Stimulated activated CD8-positive, alpha-beta memory T cell treated with anti-CD3 and anti-CD28 coated beads, Interleukin-12 subunit alpha, Interleukin-12 subunit beta, amount 100 ng/mL, for 24 hours (primary cell): ENCODE results near the gene E2F3.

Experiments
- DNase-seq: peaks from one replicate; pipeline ENCODE4 v3.0.0-alpha.2; 2020; ENCODE audit errors: extremely low read depth

The E2F3 gene

DNA sequence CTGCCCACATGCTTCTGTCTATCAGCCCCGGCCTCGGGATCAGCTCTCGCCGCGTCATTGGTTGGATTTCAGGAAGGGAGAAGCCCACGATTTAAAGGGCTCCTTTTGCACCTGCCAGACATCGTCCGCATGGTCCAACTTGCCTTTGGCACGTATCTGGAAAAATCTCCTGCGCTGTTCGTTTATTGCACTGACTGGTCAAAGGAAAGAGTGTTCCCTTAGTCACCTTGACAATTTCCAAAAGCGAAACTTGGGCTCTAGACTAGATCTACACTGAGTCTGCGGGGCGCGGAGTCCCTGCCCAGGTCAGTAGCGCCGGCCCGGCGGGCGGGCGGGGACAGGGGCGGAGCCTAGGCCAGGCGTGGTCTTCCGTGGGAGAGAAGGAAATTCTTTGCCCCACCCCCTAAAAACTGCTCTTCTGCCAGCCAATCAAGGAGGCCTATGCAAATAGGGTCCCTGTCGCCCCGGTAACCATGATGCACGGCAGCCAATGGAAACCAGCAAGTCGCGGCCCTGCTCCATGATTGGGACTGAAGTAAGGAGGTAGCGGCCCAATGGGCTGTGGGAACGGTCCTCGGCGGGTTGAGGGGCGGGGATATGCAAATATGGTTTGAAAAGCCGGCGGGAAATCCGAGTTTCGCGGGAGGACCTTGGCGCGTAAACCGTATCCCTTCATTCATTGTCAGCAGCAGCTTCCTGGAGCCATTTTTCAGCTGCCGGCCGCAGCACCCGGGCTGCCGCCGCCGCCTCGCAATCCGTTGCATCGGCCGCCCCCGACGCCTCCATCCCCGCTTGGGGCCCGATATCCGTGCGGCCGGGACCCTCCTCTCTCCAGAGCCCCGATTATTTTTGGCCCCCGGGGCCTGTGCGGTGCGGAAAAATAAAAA is at the start of gene E2F3:
Gene E2F3, plus strand, starts transcription at position 675 of the 887 bp plus-strand sequence. CDS start 354 bp downstream, outside the sequence.
- peak; percentile 97 for DNase-seq

DNA sequence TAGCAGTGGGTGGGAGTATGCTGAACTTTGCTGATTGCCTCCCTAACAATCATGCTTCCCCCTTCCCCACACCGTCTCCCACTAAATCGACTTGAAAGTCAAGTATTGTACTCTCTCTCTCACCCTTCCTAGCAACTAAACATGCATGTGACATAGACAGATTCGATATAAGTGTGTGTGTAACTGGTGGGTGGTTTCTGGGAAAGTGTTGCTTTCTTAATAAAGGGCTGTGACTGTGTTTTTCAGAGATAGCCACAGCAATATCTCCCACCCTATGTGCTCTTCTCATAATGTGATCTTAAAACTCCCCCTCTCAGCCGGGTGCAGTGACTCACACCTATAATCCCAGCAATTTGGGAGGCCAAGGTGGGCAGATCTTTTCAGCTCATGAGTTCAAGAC is 49.3 kb upstream of the E2F3 start:
- DNase-seq: no peak

DNA sequence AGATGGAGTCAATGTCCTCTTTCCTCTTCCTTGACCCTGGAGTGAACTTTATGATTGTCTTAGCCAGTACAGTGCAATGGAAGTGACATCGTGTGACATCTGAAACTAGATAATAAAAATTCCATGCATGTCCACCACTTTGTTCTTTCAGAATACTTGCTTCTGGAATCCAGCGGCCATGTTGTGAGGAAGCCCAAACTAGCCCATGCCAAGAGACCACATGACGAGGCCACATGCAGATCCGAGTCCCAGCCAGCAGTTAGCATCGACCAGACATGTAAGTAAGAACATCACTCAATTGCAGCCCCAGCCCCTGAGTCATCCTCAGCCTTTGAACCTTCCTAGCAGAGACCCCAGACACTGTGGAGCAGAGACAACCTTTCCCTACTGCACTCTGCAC is 48.5 kb upstream of the E2F3 start:
- no peak for DNase-seq

GRCh38 chr6:20354366-20354765 is 47.3 kb upstream of the E2F3 start:
- no peak for DNase-seq

DNA sequence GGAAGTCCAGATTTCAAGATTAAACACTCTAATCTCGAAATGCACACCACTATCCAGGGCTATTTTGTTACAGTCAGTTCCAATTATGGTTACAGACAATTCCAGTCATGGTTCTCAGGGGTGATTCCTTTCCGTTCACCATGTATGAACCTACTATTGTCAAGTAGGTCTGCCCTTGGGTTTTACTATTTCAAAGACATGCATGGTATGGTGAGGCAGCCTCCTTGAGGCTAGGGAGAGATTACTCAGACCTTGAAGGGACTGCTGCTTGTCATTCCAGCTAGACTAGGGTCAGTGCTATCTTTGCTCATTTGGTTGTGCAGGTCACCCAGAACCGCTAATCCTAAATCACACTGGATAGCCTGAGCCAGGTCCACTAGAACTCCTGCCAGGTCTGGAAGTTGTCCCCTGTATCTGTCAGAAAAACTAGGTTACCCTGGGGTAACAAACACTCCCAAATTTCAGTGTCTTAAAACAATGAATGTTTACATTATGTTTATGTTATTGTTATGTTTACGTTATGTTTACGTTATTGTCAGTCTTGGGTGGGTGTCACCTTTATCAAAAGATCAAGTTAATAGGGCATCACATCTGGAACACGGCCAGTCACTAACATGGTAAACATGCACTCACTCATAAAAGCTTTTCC is 41.1 kb upstream of the E2F3 start:
- no peak for DNase-seq

GRCh38 chr6:20362623-20363022 is 39.1 kb upstream of the E2F3 start:
- no peak for DNase-seq

- DNase-seq: no peak
Observed at GRCh38 chr6:20364327-20364726, 37.4 kb upstream of the E2F3 start.

GRCh38 chr6:20365456-20365855 is 36.2 kb upstream of the E2F3 start:
- DNase-seq: no peak

DNA sequence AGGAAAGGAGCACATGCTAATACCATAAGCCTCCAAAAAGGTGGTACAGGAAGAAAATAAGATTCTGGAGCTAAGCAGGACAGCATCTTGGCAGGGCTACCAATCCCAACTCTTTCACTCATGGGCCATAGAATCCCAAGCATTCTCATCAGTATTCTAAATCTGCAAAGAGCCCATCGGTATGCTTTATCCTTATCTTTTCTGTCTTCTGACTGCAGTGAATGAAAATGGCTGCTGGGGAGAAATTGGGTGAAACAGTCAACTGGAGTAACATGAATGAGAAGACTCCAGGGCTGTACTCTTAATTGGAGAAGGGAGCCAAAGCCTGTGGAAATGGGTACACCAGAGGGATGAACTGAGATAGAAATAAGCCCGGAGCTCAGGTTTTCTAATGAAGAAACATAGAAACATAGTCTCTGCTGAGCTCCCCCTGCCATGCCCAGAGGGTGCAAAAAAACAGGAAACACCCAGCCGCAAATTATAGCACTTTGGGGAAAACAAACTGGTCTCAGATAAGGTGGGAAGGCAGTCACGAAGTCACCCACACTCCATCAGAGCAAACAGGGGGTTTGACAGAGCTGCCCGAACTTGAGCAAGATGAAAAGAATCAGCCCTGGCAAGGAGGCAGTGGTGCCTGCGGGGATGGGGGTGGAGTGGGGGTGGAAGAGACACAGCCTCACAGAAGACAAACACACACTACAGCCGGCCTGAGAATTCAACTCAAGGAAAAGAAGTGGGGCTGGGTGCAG is 35.4 kb upstream of the E2F3 start:
- no peak for DNase-seq

- DNase-seq: no peak
Observed at GRCh38 chr6:20367743-20368485, 33.8 kb upstream of the E2F3 start.

- DNase-seq: no peak
Observed at GRCh38 chr6:20370393-20370792, 31.3 kb upstream of the E2F3 start.

- DNase-seq: no peak
Observed at GRCh38 chr6:20370801-20371200, 30.9 kb upstream of the E2F3 start.

- no peak for DNase-seq
Observed at GRCh38 chr6:20375436-20375835, 26.2 kb upstream of the E2F3 start.

GRCh38 chr6:20377623-20378265 is 23.9 kb upstream of the E2F3 start:
- DNase-seq: no peak

DNA sequence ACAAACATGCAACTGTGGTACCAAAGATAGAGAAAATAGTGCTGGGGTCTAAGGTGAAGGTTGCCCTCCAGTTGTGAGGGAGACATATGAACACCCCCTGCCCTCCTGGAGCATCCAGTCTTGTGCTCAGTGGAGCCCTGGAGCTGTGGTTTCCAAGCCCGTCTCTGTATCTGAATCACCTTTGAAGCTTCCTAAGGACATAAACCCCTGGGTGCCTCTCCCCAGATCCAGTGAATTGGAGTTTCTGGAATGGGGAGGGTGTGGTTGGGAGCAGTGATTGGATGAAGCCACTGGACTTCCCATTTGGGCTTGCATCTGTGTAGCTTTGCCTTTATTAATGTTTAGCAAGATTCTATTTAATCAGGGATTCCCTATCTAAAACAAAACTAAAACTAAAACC is 22.4 kb upstream of the E2F3 start:
- DNase-seq: no peak

DNA sequence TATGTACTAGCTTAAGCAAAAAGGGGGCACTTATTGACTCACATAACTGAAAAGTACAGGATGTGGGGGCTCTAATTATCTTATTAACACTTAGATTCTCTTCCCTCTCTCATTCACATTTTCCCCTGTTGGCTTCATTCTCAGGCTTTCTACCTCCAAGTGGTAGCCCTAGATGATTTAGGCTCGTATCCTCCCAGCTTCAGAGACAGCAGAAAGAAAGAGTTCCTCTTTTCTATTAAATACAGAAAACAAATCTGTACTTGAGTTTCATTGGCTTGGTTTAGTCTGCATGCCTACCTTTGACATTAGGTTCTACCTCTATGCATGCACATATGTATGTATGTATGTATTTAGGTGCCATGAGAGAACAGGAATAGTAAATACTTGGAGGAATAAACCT is 15.5 kb upstream of the E2F3 start:
- no peak for DNase-seq

GRCh38 chr6:20389066-20389465 is 12.6 kb upstream of the E2F3 start:
- no peak for DNase-seq

DNA sequence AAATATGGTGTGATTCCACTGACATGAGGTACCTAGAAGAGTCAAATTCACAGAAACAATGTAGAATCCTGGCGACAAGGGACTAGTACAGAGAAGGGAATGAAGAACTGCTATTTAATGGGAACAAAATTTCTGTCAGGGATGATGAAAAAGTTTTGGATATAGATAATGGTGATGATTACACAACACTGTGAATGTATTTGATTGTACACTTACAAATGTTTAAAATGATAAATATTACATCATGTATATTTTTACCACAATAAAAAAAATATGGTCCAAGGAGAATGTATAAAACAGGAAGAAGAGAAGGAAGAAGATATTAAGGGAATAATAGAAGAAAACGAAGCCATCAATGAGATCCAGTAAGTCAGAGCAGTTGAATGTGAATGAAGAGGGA is 8.4 kb upstream of the E2F3 start:
- DNase-seq: no peak

- DNase-seq: no peak
Observed at GRCh38 chr6:20399518-20399917, 2.2 kb upstream of the E2F3 start.

DNA sequence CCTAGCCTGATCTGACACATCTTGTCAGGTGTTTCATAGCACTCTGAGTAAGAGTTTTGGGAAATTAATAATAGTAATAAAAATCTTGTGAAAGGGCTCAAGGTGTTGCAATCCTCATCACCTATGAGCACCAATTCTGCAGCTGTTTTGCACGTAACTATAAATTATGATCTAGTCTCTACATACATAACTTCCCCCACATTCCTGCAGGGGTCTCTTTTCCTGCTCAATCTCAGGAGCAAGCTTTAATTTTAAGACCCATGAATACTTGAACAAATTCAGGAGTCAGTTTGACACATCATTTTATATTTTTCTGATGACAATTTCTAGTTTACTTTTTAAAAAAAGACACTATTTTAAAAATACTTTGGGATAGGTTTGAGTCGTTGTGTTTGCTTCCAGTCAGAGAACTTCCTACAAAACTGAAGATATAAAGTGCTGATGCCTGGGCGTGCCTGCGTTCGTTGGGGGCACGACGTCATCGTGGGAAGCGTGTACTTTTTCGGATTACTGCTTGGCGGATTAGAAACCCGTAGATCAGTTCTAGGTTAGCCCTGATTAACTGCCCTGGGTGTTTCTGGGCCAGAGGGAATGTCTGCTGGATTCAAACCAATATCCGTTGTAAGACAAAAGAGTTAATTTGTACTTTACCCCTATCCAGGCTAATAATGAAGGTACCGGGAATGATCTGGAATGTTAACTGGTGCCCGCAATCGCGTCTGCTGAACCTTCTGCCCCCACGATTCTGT is 1.0 kb upstream of the E2F3 start:
- DNase-seq: no peak

DNA sequence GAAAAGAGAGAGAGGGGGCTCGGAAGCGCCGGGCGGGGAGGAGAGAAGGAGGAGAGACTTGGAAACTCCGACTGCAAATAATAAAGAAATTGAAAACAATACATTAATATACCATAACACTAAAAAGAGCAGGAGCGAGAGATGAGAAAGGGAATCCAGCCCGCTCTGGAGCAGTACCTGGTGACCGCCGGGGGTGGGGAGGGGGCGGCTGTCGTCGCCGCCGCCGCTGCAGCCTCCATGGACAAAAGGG is 338 bp downstream of the E2F3 start:
- DNase-seq: no peak
